Measurements from ENCODE around the gene EOLA1.

DNA sequence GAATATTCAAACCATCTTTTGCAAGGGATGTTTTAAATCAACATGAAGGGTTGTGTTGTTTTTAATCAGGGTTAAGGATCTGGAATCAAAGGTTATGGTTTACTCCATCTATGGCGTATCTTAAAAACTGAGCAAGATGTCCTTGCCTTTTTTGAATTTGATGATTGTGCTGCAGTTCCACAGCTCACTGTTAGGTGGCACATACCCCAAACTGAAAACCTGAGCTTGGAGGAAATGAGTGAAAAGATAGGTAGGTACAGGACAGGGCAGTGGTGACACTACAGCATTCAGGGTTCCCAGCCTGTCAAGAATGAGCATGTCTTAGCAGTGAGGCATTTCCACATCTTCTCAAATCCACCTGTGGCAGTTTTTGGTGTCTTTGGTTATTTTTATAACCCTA is 13.1 kb upstream of the EOLA1 start:
- TF ChIP-seq CTCF (IDR thresholded peaks at IDR 0.05 in 2 of 3, conservative IDR thresholded peaks at IDR 0.05 in 1 of 3; ENCODE audit: borderline replicate concordance in 1 of 3, insufficient read depth in 1 of 3, low read depth in 2 of 3, low read length in 2 of 3): no peak
- TF ChIP-seq POLR2A (IDR thresholded peaks at IDR 0.05; ENCODE audit: borderline replicate concordance, extremely low read depth, insufficient read depth, insufficient read length): no peak
- TF ChIP-seq CEBPB (IDR thresholded peaks at IDR 0.05; ENCODE audit: low read depth): no peak
- TF ChIP-seq MAX (IDR thresholded peaks at IDR 0.05): no peak
- TF ChIP-seq YY1 (IDR thresholded peaks at IDR 0.05; ENCODE audit: extremely low read depth, insufficient replicate concordance, low read depth, low read length): no peak
- no peak for TF ChIP-seq POLR2AphosphoS5 (IDR thresholded peaks at IDR 0.05; ENCODE audit: low read depth, low read length)
- no peak for TF ChIP-seq REST (IDR thresholded peaks at IDR 0.05; ENCODE audit: low read depth)
